ENCODE measurements around the gene GLI3.

Gene GLI3

GRCh38 chr7:42024537-42024936 lies 212.5 kb downstream of the GLI3 start:
- no peak for DNase-seq (ENCODE audit: low read depth, low spot score)
- Histone ChIP-seq H3K9me3 (ENCODE audit: insufficient read depth, low read length) (no peaks in the 10 kb centered on the region), H3K27me3 (ENCODE audit: insufficient read depth, insufficient read length) (no peaks in the 10 kb centered on the region), H3K9ac (ENCODE audit: insufficient read length, low read depth) (no peak overlapping the region), H3K4me1 (ENCODE audit: insufficient read depth, insufficient read length) (no peaks in the 10 kb centered on the region), H3K4me3 (ENCODE audit: insufficient read length, low read depth) (no peak overlapping the region), H3K36me3 (ENCODE audit: insufficient read depth, insufficient read length, low read length) (peaks cover 44% of the 10 kb centered on the region)
- TF ChIP-seq YY1 (IDR thresholded peaks at IDR 0.05; ENCODE audit: insufficient read depth, insufficient read length) = no peak

- H3K9ac ChIP-seq (ENCODE audit: insufficient read length, low read depth) = no peak overlapping the region
- TF ChIP-seq SUZ12 (IDR thresholded peaks at IDR 0.05; ENCODE audit: extremely low read depth, insufficient read depth, insufficient read length) = no peak
- TF ChIP-seq ZNF274 (IDR thresholded peaks at IDR 0.05; ENCODE audit: low read depth, low read length) = no peak
- no peak for TF ChIP-seq YY1 (IDR thresholded peaks at IDR 0.05; ENCODE audit: insufficient read depth, insufficient read length)
- H3K4me3 ChIP-seq (ENCODE audit: insufficient read length, low read depth) = no peak overlapping the region
- H3K9me3 ChIP-seq (ENCODE audit: insufficient read depth, low read length) = no peaks in the 10 kb centered on the region
- H3K27me3 ChIP-seq (ENCODE audit: insufficient read depth, insufficient read length) = no peaks in the 10 kb centered on the region
- peaks cover 44% of the 10 kb centered on the region for H3K36me3 ChIP-seq (ENCODE audit: insufficient read depth, insufficient read length, low read length)
- DNase-seq (ENCODE audit: low read depth, low spot score) = no peak
- no peaks in the 10 kb centered on the region for H3K4me1 ChIP-seq (ENCODE audit: insufficient read depth, insufficient read length)
These were observed 213.7 kb downstream of the GLI3 start for GRCh38 chr7:42023262-42023661.

GRCh38 chr7:42022791-42023190 lies 214.2 kb downstream of the GLI3 start:
- H3K4me3 ChIP-seq (ENCODE audit: insufficient read length, low read depth) = no peak overlapping the region
- no peak overlapping the region for H3K9ac ChIP-seq (ENCODE audit: insufficient read length, low read depth)
- H3K4me1 ChIP-seq (ENCODE audit: insufficient read depth, insufficient read length) = no peaks in the 10 kb centered on the region
- peaks cover 44% of the 10 kb centered on the region for H3K36me3 ChIP-seq (ENCODE audit: insufficient read depth, insufficient read length, low read length)
- no peaks in the 10 kb centered on the region for H3K9me3 ChIP-seq (ENCODE audit: insufficient read depth, low read length)
- H3K27me3 ChIP-seq (ENCODE audit: insufficient read depth, insufficient read length) = no peaks in the 10 kb centered on the region
- no peak for DNase-seq (ENCODE audit: low read depth, low spot score)
- no peak for TF ChIP-seq YY1 (IDR thresholded peaks at IDR 0.05; ENCODE audit: insufficient read depth, insufficient read length)
- no peak for TF ChIP-seq SUZ12 (IDR thresholded peaks at IDR 0.05; ENCODE audit: extremely low read depth, insufficient read depth, insufficient read length)
- TF ChIP-seq ZNF274 (IDR thresholded peaks at IDR 0.05; ENCODE audit: low read depth, low read length) = no peak

DNA sequence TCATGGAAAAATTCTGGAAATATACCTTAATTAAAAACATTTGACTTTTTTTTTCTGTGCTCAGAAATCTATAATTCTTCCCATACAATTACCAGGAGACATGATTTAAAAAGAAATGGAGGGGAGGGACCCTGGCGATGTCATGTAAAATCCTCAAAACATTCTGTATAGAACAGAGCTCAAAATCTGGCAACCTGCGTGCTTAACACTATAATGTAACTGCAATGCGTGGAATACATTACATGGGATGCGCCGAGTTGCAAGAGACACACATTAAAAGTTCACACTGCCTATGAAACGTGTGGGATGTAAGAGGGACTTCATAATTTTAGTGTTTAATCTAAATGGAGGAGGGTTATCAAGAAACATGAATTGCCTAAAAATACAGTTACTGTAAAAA lies 215.0 kb downstream of the GLI3 start:
- H3K36me3 ChIP-seq (ENCODE audit: insufficient read depth, insufficient read length, low read length) = peaks cover 44% of the 10 kb centered on the region

DNA sequence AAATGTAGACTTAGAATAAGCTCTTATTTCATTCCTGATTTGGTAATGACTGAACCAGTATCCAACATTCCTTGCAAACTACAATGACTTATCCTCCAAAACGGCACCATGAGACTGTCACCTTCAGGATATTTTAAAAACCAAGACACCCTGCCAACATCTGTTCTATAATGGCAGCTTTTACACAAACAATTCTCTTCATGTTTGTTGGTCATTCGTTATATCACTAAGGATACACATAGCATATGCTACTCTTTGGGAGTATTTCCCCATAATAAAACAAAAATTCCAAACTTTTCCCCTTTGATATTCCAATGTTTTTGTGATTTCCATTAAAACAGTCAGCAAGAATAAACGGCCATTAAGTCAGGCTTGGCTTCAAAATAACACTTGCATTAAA lies 215.4 kb downstream of the GLI3 start:
- H3K36me3 ChIP-seq (ENCODE audit: insufficient read depth, insufficient read length, low read length) = peaks cover 44% of the 10 kb centered on the region
- no peaks in the 10 kb centered on the region for H3K27me3 ChIP-seq (ENCODE audit: insufficient read depth, insufficient read length)
- no peak overlapping the region for H3K9ac ChIP-seq (ENCODE audit: insufficient read length, low read depth)
- peaks cover 9% of the 10 kb centered on the region; the same call in 1 of the 2 replicates for H3K9me3 ChIP-seq (ENCODE audit: insufficient read depth, low read length)
- no peaks in the 10 kb centered on the region for H3K4me1 ChIP-seq (ENCODE audit: insufficient read depth, insufficient read length)
- H3K4me3 ChIP-seq (ENCODE audit: insufficient read length, low read depth) = no peak overlapping the region
- DNase-seq (ENCODE audit: low read depth, low spot score) = no peak
- TF ChIP-seq YY1 (IDR thresholded peaks at IDR 0.05; ENCODE audit: insufficient read depth, insufficient read length) (no peak), SUZ12 (IDR thresholded peaks at IDR 0.05; ENCODE audit: extremely low read depth, insufficient read depth, insufficient read length) (no peak), ZNF274 (IDR thresholded peaks at IDR 0.05; ENCODE audit: low read depth, low read length) (no peak)

More for the DNA sequence above, 215.0 kb downstream of the GLI3 start:
- TF ChIP-seq YY1 (IDR thresholded peaks at IDR 0.05; ENCODE audit: insufficient read depth, insufficient read length) (no peak), SUZ12 (IDR thresholded peaks at IDR 0.05; ENCODE audit: extremely low read depth, insufficient read depth, insufficient read length) (no peak), ZNF274 (IDR thresholded peaks at IDR 0.05; ENCODE audit: low read depth, low read length) (no peak)
- H3K9ac ChIP-seq (ENCODE audit: insufficient read length, low read depth) = no peak overlapping the region
- H3K4me1 ChIP-seq (ENCODE audit: insufficient read depth, insufficient read length) = no peaks in the 10 kb centered on the region
- no peak for DNase-seq (ENCODE audit: low read depth, low spot score)
- no peak overlapping the region for H3K4me3 ChIP-seq (ENCODE audit: insufficient read length, low read depth)
- no peaks in the 10 kb centered on the region for H3K27me3 ChIP-seq (ENCODE audit: insufficient read depth, insufficient read length)
- peaks cover 5% of the 10 kb centered on the region; the same call in 1 of the 2 replicates for H3K9me3 ChIP-seq (ENCODE audit: insufficient read depth, low read length)

DNA sequence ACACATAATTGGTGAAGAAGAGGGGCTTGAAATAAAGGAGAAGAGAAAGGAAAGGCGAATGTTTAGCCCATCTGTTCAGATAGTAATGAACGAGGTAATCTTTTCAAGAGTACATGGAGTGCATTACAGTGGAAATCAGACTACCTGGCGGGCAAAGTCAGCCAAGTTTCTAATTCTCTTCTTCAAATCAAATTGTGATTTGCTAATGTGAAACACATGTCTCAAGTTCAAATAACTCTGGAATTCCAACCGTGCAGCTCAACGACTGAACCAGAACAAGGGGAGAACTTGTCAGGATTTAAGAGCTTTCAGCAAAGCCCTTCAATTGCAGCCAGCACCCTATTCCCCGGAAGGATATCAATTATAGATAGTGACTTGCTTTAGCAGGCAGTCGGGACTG lies 216.9 kb downstream of the GLI3 start:
- H3K4me3 ChIP-seq (ENCODE audit: insufficient read length, low read depth) = no peak overlapping the region
- TF ChIP-seq SUZ12 (IDR thresholded peaks at IDR 0.05; ENCODE audit: extremely low read depth, insufficient read depth, insufficient read length) (no peak), ZNF274 (IDR thresholded peaks at IDR 0.05; ENCODE audit: low read depth, low read length) (no peak), YY1 (IDR thresholded peaks at IDR 0.05; ENCODE audit: insufficient read depth, insufficient read length) (no peak)
- peaks cover 36% of the 10 kb centered on the region for H3K36me3 ChIP-seq (ENCODE audit: insufficient read depth, insufficient read length, low read length)
- no peaks in the 10 kb centered on the region for H3K4me1 ChIP-seq (ENCODE audit: insufficient read depth, insufficient read length)
- no peak overlapping the region for H3K9ac ChIP-seq (ENCODE audit: insufficient read length, low read depth)
- H3K9me3 ChIP-seq (ENCODE audit: insufficient read depth, low read length) = peaks cover 25% of the 10 kb centered on the region
- DNase-seq (ENCODE audit: low read depth, low spot score) = no peak
- no peaks in the 10 kb centered on the region for H3K27me3 ChIP-seq (ENCODE audit: insufficient read depth, insufficient read length)

DNA sequence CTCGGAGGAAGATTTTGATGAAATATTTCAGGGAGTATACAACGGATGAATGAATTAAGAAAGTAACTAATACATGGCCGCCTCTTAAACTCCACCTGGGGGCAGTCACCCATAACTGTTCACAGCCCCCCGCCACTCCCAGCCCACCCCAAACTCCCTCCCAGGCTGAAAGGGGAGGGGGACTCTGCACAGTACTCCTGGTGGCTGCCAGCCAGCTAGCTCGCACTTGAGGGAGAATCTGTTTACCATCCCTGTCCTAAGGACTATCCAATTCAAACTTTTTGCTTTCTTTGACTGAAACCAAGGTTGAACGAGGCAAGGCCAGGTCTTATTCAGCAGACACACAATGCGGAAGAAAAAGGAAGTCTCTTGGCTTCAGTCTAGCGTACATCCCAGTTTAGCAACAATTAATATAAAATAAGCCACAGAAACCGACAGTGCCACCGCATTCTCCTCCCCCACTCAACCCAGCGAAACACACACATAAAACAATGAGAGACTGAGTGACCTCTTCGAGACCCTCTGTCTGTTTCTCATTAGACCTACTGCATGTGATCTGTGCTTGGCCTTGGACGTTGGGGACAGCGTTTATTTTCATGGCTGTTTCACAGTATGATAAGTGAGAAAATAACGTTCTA lies 219.5 kb downstream of the GLI3 start:
- H3K4me1 ChIP-seq (ENCODE audit: insufficient read depth, insufficient read length) = no peaks in the 10 kb centered on the region
- no peaks in the 10 kb centered on the region for H3K27me3 ChIP-seq (ENCODE audit: insufficient read depth, insufficient read length)
- TF ChIP-seq SUZ12 (IDR thresholded peaks at IDR 0.05; ENCODE audit: extremely low read depth, insufficient read depth, insufficient read length) (no peak), YY1 (IDR thresholded peaks at IDR 0.05; ENCODE audit: insufficient read depth, insufficient read length) (no peak), ZNF274 (IDR thresholded peaks at IDR 0.05; ENCODE audit: low read depth, low read length) (no peak)
- H3K36me3 ChIP-seq (ENCODE audit: insufficient read depth, insufficient read length, low read length) = peaks cover 17% of the 10 kb centered on the region
- no peak overlapping the region for H3K4me3 ChIP-seq (ENCODE audit: insufficient read length, low read depth)
- DNase-seq (ENCODE audit: low read depth, low spot score) = no peak
- H3K9me3 ChIP-seq (ENCODE audit: insufficient read depth, low read length) = peaks cover 42% of the 10 kb centered on the region
- H3K9ac ChIP-seq (ENCODE audit: insufficient read length, low read depth) = no peak overlapping the region
